HK-2 (cell line): ENCODE measurements around the gene TMOD2.

Source experiments
- DNase-seq: peaks from one replicate; pipeline ENCODE4 v3.0.0-alpha.2; 2018; ENCODE audit not compliant: unreplicated experiment

TMOD2 gene

GRCh38 chr15:51856714-51857380 is 105.5 kb downstream of the TMOD2 start:
- DNase-seq = no peak

DNA sequence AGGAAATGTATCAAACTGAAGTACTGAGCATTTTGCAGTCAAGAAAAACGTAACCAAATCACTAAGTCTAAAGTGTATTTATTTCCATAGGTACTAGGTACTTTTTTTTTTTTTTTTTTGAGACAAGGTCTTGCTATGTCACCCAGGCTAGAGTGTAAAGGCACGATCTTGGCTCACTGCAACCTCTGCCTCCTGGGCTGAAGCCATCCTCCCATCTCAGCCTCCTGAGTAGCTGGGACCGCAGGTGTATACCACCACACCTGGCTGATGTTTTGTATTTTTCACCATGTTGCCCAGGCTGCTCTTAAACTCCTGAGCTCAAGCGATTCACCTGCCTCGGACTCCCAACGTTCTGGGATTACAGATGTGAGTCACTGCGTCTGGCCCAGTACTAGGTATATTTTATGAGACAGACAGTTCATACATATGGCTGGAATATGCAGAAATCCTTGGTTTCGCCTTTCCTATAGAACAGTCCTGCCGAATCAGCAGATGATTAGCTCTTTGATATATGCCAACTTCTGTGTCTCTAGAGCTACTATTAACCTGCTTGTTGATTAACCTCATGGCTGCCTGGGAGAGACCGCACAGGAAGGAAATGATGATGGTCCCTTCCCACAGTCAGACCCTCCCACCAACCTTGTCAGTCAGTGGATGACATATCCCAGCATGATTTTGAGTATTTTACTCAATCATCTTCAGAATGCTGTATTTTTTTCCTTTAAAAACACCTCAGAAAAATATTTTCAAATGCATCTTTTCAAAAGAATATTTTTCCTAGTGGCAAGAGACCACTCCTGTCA is 110.4 kb downstream of the TMOD2 start:
- DNase-seq = no peak

- DNase-seq = no peak
Observed at GRCh38 chr15:51863131-51863530, 111.7 kb downstream of the TMOD2 start.

GRCh38 chr15:51864408-51865056 is 113.1 kb downstream of the TMOD2 start:
- no peak for DNase-seq

- no peak for DNase-seq
Observed at GRCh38 chr15:51865317-51865716, 113.9 kb downstream of the TMOD2 start.
